IMR-90 (cell line): ENCODE results near the gene DAZL. TPM values are rescaled to one million over a fixed set of nuclear protein-coding genes. Genes with fewer than 3 reads are reported as not detected.

Experiments
- ATAC-seq: fragments of 200-7000 bp; cut with Tn5 transposase; 2 replicates; pipeline ENCODE4 v1.9.1; 2020; ENCODE audit warnings: low read depth, mild to moderate bottlenecking, moderate library complexity
- BruUV-seq: library from RNA; stranded (reverse); fragments of 400-500 nt; replicated peaks from 2 replicates; lab custom pipeline; 2021; lab: Mats Ljungman, UMichigan
- CTCF ChIA-PET: fragments of 300-600 bp; formaldehyde crosslinking; extraction: SDS; loops from one replicate; lab custom pipeline; 2021; ENCODE audit warnings: antibody characterized with exemption; lab: Yijun Ruan, JAX
- POLR2A ChIA-PET: fragments of 300-600 bp; sonication (Branson Sonifier 250); formaldehyde crosslinking; loops from one replicate; lab custom pipeline; 2022; ENCODE audit warnings: antibody characterized with exemption; ENCODE audit not compliant: unreplicated experiment; lab: Charles Lee
- DNase-seq: peaks from one replicate; pipeline ENCODE4 v3.0.0; 2013
- H2AFZ ChIP-seq: replicated peaks from 2 replicates; pipeline ENCODE3; 2013; ENCODE audit warnings: low read length, mild to moderate bottlenecking; ENCODE audit not compliant: poor library complexity
- H2AK5ac ChIP-seq: 2 replicates; pipeline ENCODE4 v1.6.1; 2013; ENCODE audit warnings: low read depth, low read length, inconsistent platforms
- H2AK9ac ChIP-seq: replicated peaks from 2 replicates; pipeline ENCODE3; 2013; ENCODE audit warnings: mild to moderate bottlenecking, low read depth, low read length, moderate library complexity; ENCODE audit not compliant: poor library complexity
- H2BK120ac ChIP-seq: 2 replicates; pipeline ENCODE4 v1.6.1; 2013; ENCODE audit warnings: low read depth, low read length, inconsistent platforms
- H2BK15ac ChIP-seq: 3 replicates; pipeline ENCODE4 v1.6.1; 2013; ENCODE audit warnings: low read depth, low read length, inconsistent platforms
- H2BK20ac ChIP-seq: 2 replicates; pipeline ENCODE4 v1.6.1; 2013; ENCODE audit warnings: low read depth, mild to moderate bottlenecking, inconsistent platforms, low read length, moderate library complexity
- H2BK5ac ChIP-seq: 2 replicates; pipeline ENCODE4 v1.6.1; 2013; ENCODE audit warnings: mild to moderate bottlenecking, low read depth, low read length, inconsistent platforms; ENCODE audit not compliant: poor library complexity, severe bottlenecking
- H3K14ac ChIP-seq: replicated peaks from 2 replicates; pipeline ENCODE4 v1.6.1; 2013; ENCODE audit warnings: low read depth, low read length, inconsistent platforms
- H3K18ac ChIP-seq: 2 replicates; pipeline ENCODE4 v1.6.1; 2013; ENCODE audit warnings: low read depth, low read length, control low read depth
- H3K23ac ChIP-seq: 2 replicates; pipeline ENCODE4 v1.6.1; 2013; ENCODE audit warnings: low read depth, low read length, inconsistent platforms
- H3K27ac ChIP-seq: 2 replicates; pipeline ENCODE4 v1.5.1; 2013; ENCODE audit warnings: mild to moderate bottlenecking, control low read depth, low read length; ENCODE audit not compliant: insufficient read depth
- H3K27me3 ChIP-seq: 2 replicates; pipeline ENCODE4 v1.6.1; 2013; ENCODE audit warnings: low read length; ENCODE audit not compliant: control insufficient read depth, insufficient read depth
- H3K36me3 ChIP-seq: 2 replicates; pipeline ENCODE4 v1.6.1; 2013; ENCODE audit warnings: low read length, mixed read lengths; ENCODE audit not compliant: control insufficient read depth, insufficient read depth
- H3K4ac ChIP-seq: 2 replicates; pipeline ENCODE4 v1.6.1; 2013; ENCODE audit warnings: low read depth, low read length, inconsistent platforms
- H3K4me1 ChIP-seq: 2 replicates; pipeline ENCODE4 v1.6.1; 2013; ENCODE audit warnings: low read length, mixed read lengths; ENCODE audit not compliant: control insufficient read depth, insufficient read depth
- H3K4me2 ChIP-seq: 2 replicates; pipeline ENCODE4 v1.6.1; 2013; ENCODE audit warnings: low read depth, mild to moderate bottlenecking, control low read depth, low read length, moderate library complexity
- H3K4me3 ChIP-seq: 2 replicates; pipeline ENCODE4 v1.5.1; 2013; ENCODE audit warnings: low read depth, mild to moderate bottlenecking, control low read depth, low read length, moderate library complexity; ENCODE audit not compliant: insufficient read depth
- H3K56ac ChIP-seq: 2 replicates; pipeline ENCODE4 v1.6.1; 2013; ENCODE audit warnings: low read length, inconsistent platforms; ENCODE audit not compliant: insufficient read depth; ENCODE audit errors: extremely low read depth
- H3K79me1 ChIP-seq, 2 experiments: 2 replicates each; pipeline ENCODE4 v1.6.1; 2013; ENCODE audit warnings: low read length in 2 of 2, inconsistent platforms in 1 of 2, low read depth in 1 of 2
- H3K9ac ChIP-seq: 2 replicates; pipeline ENCODE4 v1.6.1; 2013; ENCODE audit warnings: low read depth, low read length, control low read depth
- H3K9me1 ChIP-seq: 2 replicates; pipeline ENCODE4 v1.6.1; 2013; ENCODE audit warnings: low read length, inconsistent platforms; ENCODE audit not compliant: insufficient read depth
- H3K9me3 ChIP-seq: 2 replicates; pipeline ENCODE4 v1.6.1; 2013; ENCODE audit warnings: low read length; ENCODE audit not compliant: control insufficient read depth, insufficient read depth
- H4K20me1 ChIP-seq: 2 replicates; pipeline ENCODE4 v1.6.1; 2013; ENCODE audit warnings: low read length, inconsistent platforms; ENCODE audit not compliant: insufficient read depth
- H4K5ac ChIP-seq: 2 replicates; pipeline ENCODE4 v1.6.1; 2013; ENCODE audit warnings: mild to moderate bottlenecking, low read depth, low read length, control low read depth
- H4K8ac ChIP-seq, 2 experiments: 2 replicates each; pipeline ENCODE4 v1.6.1; 2013; ENCODE audit warnings: low read depth in 2 of 2, low read length in 2 of 2, control low read depth in 1 of 2, inconsistent platforms in 1 of 2
- H4K91ac ChIP-seq: 2 replicates; pipeline ENCODE4 v1.6.1; 2013; ENCODE audit warnings: low read depth, low read length, inconsistent platforms; ENCODE audit not compliant: insufficient read depth
- BHLHE40 ChIP-seq: fragments of 150-350 bp; IDR thresholded peaks from 2 replicates; pipeline ENCODE4 v1.6.1; 2016; ENCODE audit warnings: mild to moderate bottlenecking, low read depth, low read length
- CEBPB ChIP-seq: IDR thresholded peaks from 2 replicates; pipeline ENCODE4 v1.6.1; 2012; ENCODE audit warnings: low read depth, low read length, improper control_type of control experiment
- CHD1 ChIP-seq: IDR thresholded peaks from 2 replicates; pipeline ENCODE4 v1.6.1; 2012; ENCODE audit warnings: low read depth, low read length, improper control_type of control experiment
- ELK1 ChIP-seq: fragments of 150-350 bp; IDR thresholded peaks from 2 replicates; pipeline ENCODE4 v1.6.1; 2016; ENCODE audit warnings: low read depth, mild to moderate bottlenecking, low read length, moderate library complexity, borderline replicate concordance
- FOS ChIP-seq: fragments of 150-350 bp; IDR thresholded peaks from 2 replicates; pipeline ENCODE4 v1.6.1; 2016; ENCODE audit warnings: low read depth, low read length
- MAFK ChIP-seq: IDR thresholded peaks from 2 replicates; pipeline ENCODE4 v1.6.1; 2012; ENCODE audit warnings: low read depth, low read length, improper control_type of control experiment
- MAZ ChIP-seq: IDR thresholded peaks from 2 replicates; pipeline ENCODE4 v1.6.1; 2012; ENCODE audit warnings: low read depth, mild to moderate bottlenecking, low read length, improper control_type of control experiment, moderate library complexity, borderline replicate concordance
- MXI1 ChIP-seq: IDR thresholded peaks from 2 replicates; pipeline ENCODE4 v1.6.1; 2012; ENCODE audit warnings: low read depth, mild to moderate bottlenecking, low read length, moderate library complexity, borderline replicate concordance
- NFE2L2 ChIP-seq: fragments of 150-350 bp; IDR thresholded peaks from 2 replicates; pipeline ENCODE4 v1.6.1; 2016; ENCODE audit warnings: low read depth, mild to moderate bottlenecking, low read length
- POLR2A ChIP-seq: IDR thresholded peaks from 2 replicates; pipeline ENCODE4 v1.6.1; 2012; ENCODE audit warnings: mild to moderate bottlenecking, low read depth, low read length
- RAD21 ChIP-seq: IDR thresholded peaks from 2 replicates; pipeline ENCODE4 v1.6.1; 2012; ENCODE audit warnings: low read length, improper control_type of control experiment
- RCOR1 ChIP-seq: IDR thresholded peaks from 2 replicates; pipeline ENCODE4 v1.6.1; 2012; ENCODE audit warnings: mild to moderate bottlenecking, low read length, improper control_type of control experiment; ENCODE audit not compliant: insufficient replicate concordance
- RFX5 ChIP-seq: IDR thresholded peaks from 2 replicates; pipeline ENCODE4 v1.8.0; 2012; ENCODE audit warnings: low read depth, mild to moderate bottlenecking, low read length, moderate library complexity
- SMC3 ChIP-seq: fragments of 150-350 bp; IDR thresholded peaks from 2 replicates; pipeline ENCODE4 v1.6.1; 2016; ENCODE audit warnings: low read depth, mild to moderate bottlenecking, antibody characterized with exemption, low read length, moderate library complexity
- USF2 ChIP-seq: fragments of 150-350 bp; IDR thresholded peaks from 2 replicates; pipeline ENCODE4 v1.6.1; 2017; ENCODE audit warnings: mild to moderate bottlenecking, antibody characterized with exemption, low read length, low read depth
- WGBS, 2 experiments: methylation state at CpG; one replicate each; pipeline versions ENCODE4 v1.1.5 to v1.1.7; 2013; ENCODE audit warnings: missing lambda C conversion rate in 2 of 2; ENCODE audit not compliant: insufficient read length in 1 of 2; ENCODE audit errors: extremely low coverage in 2 of 2; 5-methylcytosine and 5-hydroxymethylcytosine counted together
- dilution Hi-C: fragments of 300-500 bp; cut with HindIII; formaldehyde crosslinking; loops from one replicate; pipeline ENCODE4 v1.14.3; 2018; ENCODE audit warnings: low sequenced_read_pairs; ENCODE audit not compliant: unreplicated experiment
- in situ Hi-C: fragments of 300-500 bp; cut with MboI; formaldehyde crosslinking; loops from 3 replicates; pipeline ENCODE4 v1.14.3; 2019; ENCODE audit warnings: low sequenced_read_pairs, inconsistent platforms, mixed read lengths
- intact Hi-C: fragments of 100-400 bp; cut with micrococcal nuclease; formaldehyde crosslinking; loops from 2 replicates; pipeline ENCODE4 v1.10.0; 2022
- polyA plus RNA-seq, 3 experiments: library from polyadenylated mRNA; depleted of rRNA; stranded (reverse); fragments of >200 nt; gene quantifications; 2 replicates each; pipeline ENCODE4 v1.2.3, GENCODE V29; 2012; ENCODE audit warnings: low replicate concordance in 1 of 3
- total RNA-seq: library from RNA; depleted of rRNA; stranded (reverse); fragments of >200 nt; gene quantifications from 2 replicates; pipeline ENCODE4 v1.2.3, GENCODE V29; 2012
- TF ChIP-seq, protein P1 (sequence below): conservative IDR thresholded peaks from 2 replicates; pipeline ENCODE4 v1.5.1; 2012; ENCODE audit warnings: mild to moderate bottlenecking, low read depth, low read length, improper control_type of control experiment

DAZL gene
- total and polyA plus RNA-seq, 2 of the 4 experiments (the other 2 are of a cell fraction): not detected

DNA sequence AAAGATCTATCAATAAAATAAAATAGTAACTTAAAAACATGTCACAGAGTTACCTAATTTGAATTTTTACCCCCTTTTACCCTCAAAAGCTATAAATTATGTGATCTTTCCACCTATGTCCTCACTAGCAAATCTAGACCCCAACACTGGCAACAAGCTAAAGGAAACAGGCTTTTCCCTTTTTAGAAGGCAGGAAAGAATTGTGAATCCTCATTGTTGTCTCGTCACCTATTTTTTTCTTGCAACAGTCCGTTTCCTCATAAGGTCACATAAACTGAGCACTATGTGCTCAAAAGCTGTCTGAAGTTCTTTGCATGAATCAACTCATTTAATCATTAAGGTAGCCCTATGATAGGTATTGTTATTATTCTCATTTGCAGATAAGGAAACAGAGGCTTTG lies 34.6 kb upstream of the DAZL start:
- intact Hi-C loops (no loop called here), dilution Hi-C loops (no loop called here), in situ Hi-C loops (no loop called here)
- Histone ChIP-seq H2AK9ac (no peak overlapping the region), H3K9me1 (no peaks in the 10 kb centered on the region), H3K14ac (no peak overlapping the region), H3K56ac (no peak overlapping the region), H3K4me3 (no peak overlapping the region), H4K91ac (no peak overlapping the region), H2BK120ac (no peak overlapping the region), H4K8ac (no peak overlapping the region), H2BK15ac (no peak overlapping the region), H3K4me2 (no peak overlapping the region), H2AFZ (no peak overlapping the region), H3K36me3 (no peaks in the 10 kb centered on the region), H3K18ac (no peak overlapping the region), H2BK5ac (no peak overlapping the region), H3K27ac (no peak overlapping the region), H3K79me1 (no peaks in the 10 kb centered on the region), H3K9ac (no peak overlapping the region), H2AK5ac (no peak overlapping the region), H4K5ac (no peak overlapping the region), H3K9me3 (no peaks in the 10 kb centered on the region), H3K23ac (no peak overlapping the region), H2BK20ac (no peak overlapping the region), H3K4ac (no peak overlapping the region), H3K27me3 (no peaks in the 10 kb centered on the region; the same call in 1 of the 2 replicates), H3K4me1 (no peaks in the 10 kb centered on the region), H4K20me1 (no peaks in the 10 kb centered on the region)
- DNase-seq (no peak), ATAC-seq (no peak)
- TF ChIP-seq FOS (no peak), BHLHE40 (no peak), ELK1 (no peak), POLR2A (no peak), RFX5 (no peak), RCOR1 (no peak), RAD21 (no peak), SMC3 (no peak), CEBPB (no peak), NFE2L2 (no peak), MAZ (no peak), USF2 (no peak), MXI1 (no peak), CHD1 (no peak), MAFK (no peak)
- TF ChIP-seq, protein P1, sequence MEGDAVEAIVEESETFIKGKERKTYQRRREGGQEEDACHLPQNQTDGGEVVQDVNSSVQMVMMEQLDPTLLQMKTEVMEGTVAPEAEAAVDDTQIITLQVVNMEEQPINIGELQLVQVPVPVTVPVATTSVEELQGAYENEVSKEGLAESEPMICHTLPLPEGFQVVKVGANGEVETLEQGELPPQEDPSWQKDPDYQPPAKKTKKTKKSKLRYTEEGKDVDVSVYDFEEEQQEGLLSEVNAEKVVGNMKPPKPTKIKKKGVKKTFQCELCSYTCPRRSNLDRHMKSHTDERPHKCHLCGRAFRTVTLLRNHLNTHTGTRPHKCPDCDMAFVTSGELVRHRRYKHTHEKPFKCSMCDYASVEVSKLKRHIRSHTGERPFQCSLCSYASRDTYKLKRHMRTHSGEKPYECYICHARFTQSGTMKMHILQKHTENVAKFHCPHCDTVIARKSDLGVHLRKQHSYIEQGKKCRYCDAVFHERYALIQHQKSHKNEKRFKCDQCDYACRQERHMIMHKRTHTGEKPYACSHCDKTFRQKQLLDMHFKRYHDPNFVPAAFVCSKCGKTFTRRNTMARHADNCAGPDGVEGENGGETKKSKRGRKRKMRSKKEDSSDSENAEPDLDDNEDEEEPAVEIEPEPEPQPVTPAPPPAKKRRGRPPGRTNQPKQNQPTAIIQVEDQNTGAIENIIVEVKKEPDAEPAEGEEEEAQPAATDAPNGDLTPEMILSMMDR: no peak
- no CpG with 5 or more reads among the region's 2 CpGs for WGBS, 2 experiments
- ChIA-PET CTCF (no interaction called here), POLR2A (no interaction called here)
- no TSS peak for BruUV-seq
